Sigmoid colon (tissue), 3 donors: Measurements from ENCODE around the gene PLA2G15.

Experiments
- CTCF ChIP-seq, 4 experiments: fragments of 450-650 bp in 3 of 4; fragments of 200-600 bp in 1 of 4; IDR thresholded peaks; one replicate each; pipeline ENCODE4 v1.5.1; 2016 to 2019; ENCODE audit warnings: antibody characterized with exemption in 4 of 4, mild to moderate bottlenecking in 3 of 4, moderate library complexity in 2 of 4
- POLR2A ChIP-seq, 2 donors: fragments of 450-650 bp; IDR thresholded peaks; one replicate each; pipeline ENCODE4 v1.6.1; 2016; ENCODE audit warnings: antibody characterized with exemption in 2 of 2, mild to moderate bottlenecking in 2 of 2, moderate library complexity in 2 of 2

GRCh38 chr16:68276223-68276622 is 31.1 kb downstream of the PLA2G15 start:
- no peak for TF ChIP-seq CTCF (IDR thresholded peaks at IDR 0.05)
- no peak for TF ChIP-seq POLR2A (IDR thresholded peaks at IDR 0.05)
